Measurements from ENCODE around the gene WHRN. TPM values are rescaled to one million over a fixed set of nuclear protein-coding genes. Genes with fewer than 3 reads are reported as not detected.
A peak's percentile ranks its signal among the peaks of the same experiment; 100 is the strongest.

Gene WHRN
- polyA plus RNA-seq (2013, experiment 1 of 2; ENCODE audit: insufficient read length), result 2.5 TPM
- polyA plus RNA-seq (2013, experiment 2 of 2; ENCODE audit: insufficient read length), result 2.3 TPM

- DNase-seq, result peak; percentile 82
Observed at GRCh38 chr9:114505187-114506081, at the start of gene WHRN. TSS of gene WHRN (minus strand) at chr9:114505473. CDS start at chr9:114504801, 672 bp downstream.

DNA sequence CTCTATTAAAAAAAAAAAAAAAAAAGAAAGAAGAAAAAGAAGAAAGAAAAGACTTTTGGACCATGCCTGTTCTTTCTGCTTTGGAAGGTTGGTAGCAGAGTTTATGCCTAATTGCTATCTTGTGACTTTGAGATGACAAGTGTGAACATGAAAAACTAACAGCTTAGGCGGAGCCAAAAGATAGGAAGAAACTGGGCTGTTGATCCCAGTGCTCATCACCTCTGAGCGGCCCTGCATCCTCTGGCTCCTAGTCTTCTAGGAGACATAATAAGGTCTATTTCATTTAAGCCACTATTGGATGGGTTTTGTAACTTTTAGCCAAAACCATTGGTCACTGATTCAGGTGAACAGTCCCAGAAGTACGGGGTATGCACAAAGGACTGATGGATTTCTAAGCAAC is 47.9 kb upstream of the WHRN start:
- no peak for DNase-seq

- DNase-seq, result no peak
Observed at GRCh38 chr9:114552706-114553105, 47.4 kb upstream of the WHRN start.

DNA sequence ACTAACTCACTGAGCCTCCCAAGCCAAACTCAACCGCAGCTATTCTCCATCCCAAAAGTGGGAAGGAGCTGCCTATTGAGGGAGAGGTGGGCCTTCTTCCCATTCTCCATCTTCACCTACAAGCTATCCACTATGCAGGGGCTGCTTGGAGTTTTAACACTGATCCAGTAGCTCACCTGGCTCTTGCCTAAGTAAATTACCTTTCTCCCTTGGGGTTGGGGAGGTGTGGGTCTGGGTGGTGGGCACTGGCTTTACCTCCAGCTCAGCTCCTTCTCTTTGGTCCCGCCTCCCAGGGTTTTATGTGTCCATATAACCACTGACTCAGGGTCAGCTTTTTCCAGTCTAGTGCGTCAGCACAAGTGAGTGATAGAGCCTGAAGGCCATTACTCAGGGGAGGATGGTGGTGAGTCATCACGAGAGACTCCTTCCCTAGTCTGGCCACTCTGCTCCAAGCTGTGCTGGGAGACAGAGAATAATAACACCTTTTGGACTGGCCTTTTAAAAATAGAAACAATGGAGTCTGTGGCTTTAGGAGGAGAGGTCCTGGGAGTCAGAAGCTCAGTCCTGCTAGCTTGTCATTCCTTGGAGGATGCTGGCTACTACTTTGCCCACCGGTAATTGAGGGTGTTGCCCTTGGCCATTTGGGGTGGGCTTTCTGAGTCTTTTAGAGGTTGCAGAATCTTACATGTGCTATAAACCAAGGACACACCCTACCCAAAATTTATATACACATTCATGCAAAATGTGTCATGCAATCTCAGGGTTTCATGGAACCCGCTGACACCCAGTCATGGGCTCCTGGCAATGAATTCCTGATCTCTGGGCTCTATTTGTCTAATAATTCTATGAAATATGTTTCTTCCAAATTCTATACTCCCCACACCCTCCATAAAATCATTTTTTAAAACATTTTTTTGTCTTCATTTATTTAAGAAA is 46.7 kb upstream of the WHRN start:
- peak; percentile 93 for DNase-seq

DNA sequence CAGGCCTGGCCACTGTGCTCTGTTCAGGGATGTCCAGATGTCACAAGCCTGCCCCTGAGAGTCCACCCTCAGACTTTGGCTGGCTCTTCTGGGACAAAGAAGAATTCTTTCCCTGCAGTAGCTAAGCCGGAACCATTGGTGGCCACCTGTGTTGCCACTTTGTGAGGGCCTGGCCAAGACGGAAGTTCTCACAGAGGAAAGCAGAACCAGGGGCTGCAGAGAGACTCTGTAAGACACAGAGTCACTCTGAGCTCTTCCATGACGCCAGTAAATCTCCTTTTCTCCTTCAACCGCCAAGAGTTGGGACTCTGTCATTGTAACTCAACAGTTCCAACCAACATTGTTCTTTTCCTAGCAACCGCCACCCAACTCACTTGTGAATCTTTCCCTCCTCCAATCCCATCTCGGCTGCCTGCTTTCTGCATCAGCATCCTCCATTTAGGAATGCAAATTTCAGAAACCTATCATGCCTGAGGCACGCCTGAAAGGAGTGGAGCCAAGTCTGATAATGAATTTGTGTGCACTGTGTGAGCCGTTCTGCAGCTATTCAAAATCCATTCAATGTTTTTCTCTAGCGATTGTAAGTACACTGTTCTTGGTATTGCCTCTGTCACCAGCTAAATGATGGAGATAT is 44.5 kb upstream of the WHRN start:
- peak; percentile 29 for DNase-seq

GRCh38 chr9:114546851-114547250 is 41.6 kb upstream of the WHRN start:
- DNase-seq, result no peak

DNA sequence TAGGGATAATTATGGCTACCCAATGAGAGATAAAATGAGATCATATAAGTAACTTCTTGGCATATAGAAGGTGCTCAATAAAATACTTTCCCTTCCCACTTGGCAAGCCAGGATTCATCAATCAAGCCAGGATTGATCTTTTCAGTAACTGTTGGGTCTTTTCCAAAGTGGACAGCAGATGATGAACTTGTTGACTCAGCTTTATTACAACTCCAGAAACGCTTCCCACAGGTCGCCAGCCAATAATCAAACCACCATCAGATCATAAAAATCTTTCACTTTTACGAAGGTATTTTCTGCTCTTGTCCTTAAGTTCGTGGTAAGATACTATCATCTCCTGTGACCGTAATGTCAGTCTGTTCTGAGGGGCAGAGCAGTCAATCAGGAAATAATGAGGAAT is 39.8 kb upstream of the WHRN start:
- no peak for DNase-seq

- DNase-seq, result no peak
Observed at GRCh38 chr9:114539701-114540380, 34.6 kb upstream of the WHRN start.

GRCh38 chr9:114538241-114538640 is 33.0 kb upstream of the WHRN start:
- no peak for DNase-seq

- DNase-seq, result no peak
Observed at GRCh38 chr9:114532561-114533237, 27.4 kb upstream of the WHRN start.

DNA sequence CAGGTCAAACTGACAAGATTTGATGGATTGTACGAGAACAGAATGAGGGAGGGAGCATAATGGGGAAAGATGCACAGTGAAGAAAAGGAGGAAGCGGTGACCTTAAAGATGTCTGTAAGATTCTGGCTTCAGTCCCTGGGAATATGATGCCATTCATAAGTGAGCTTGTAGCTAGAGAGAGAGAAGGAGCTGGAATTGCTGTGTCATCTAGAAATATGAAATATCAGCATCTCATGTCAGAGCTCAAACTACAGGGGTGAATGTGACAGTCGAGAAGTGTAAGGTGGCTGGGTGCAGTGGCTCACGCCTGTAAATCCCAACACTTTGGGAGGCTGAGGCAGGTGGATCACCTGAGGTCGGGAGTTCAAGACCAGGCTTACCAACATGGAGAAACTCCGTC is 24.0 kb upstream of the WHRN start:
- DNase-seq, result no peak

DNA sequence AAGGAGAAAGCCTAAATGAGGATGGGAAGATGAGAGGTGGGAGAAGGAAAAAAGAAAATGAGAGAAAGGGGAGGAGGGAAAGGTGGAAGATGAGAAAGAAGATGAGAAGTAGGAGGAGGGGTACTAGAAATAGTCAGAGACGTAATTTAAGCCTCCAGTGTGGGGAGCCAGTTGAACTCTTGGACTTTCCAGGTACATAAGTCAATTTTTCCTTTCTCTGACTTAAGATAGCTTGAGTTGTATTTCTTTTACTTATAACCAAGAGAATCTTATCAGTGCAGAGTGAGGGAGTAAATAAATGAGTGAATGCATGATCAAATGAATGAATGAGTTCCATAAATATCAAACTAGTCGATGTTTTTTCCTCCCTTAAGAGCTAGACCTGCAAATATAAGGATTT is 21.5 kb upstream of the WHRN start:
- DNase-seq, result no peak

DNA sequence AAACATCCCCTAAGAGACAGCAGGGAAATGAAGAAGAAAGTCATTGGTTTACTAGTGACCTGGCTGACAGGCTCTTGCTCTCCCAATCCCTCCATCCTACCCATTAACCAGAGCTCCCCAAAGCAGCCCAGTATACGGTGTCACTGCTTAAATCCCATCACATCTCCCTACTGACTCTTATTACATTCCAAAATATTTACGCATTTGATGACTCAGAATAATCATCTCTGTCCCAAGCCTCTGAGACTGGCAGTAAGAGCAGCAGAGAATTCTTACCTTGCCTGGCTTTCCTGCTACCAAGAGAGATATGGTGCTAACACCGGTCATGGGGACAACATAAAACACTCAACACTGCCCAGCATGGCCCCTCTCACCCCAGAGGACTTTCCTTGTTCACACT is 20.2 kb upstream of the WHRN start:
- peak; percentile 56 for DNase-seq

GRCh38 chr9:114524247-114524681 is 19.0 kb upstream of the WHRN start:
- DNase-seq, result no peak

GRCh38 chr9:114522847-114523246 is 17.6 kb upstream of the WHRN start:
- no peak for DNase-seq

DNA sequence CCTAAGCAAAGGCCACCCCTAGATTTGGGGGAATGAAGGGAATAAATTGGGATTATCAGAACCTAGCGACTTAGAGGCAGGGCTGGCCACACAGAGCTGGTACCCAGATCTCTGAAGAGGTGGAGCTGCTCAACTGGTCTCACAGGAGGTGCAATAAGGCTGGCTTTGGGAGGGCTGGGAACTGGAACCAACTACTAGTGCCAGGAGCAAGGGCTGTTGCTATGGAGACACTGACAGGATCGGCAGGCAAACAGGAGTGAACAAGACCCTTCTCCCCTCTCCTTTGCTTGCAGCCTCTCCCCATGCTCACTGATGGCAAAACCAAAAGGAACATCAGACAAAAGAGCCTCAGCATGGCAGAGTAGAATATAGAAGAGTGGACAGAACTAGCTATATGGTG is 17.0 kb upstream of the WHRN start:
- DNase-seq, result no peak

DNA sequence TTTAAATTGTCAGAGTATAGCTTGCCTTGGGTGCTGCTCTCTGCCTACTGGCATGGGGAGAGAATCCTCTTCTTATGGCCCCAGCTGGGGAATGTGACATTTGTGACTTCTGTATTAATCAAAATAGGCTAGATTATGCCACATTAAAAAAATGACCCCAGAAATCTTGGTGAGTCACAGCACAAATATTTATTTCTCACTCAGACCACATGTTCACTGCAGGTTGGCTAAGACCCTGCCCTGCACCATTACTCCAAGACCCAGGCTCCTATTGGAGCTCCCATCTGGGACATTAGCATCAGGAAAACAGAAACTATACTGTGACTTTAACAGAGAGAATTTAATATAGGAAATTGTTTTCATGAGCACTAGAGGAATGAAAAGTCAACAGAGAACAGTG is 16.6 kb upstream of the WHRN start:
- peak; percentile 15 for DNase-seq

- no peak for DNase-seq
Observed at GRCh38 chr9:114518599-114519022, 13.3 kb upstream of the WHRN start.

GRCh38 chr9:114518120-114518519 is 12.8 kb upstream of the WHRN start:
- no peak for DNase-seq

GRCh38 chr9:114516913-114517312 is 11.6 kb upstream of the WHRN start:
- peak; percentile 24 for DNase-seq

GRCh38 chr9:114515528-114515927 is 10.3 kb upstream of the WHRN start:
- DNase-seq, result no peak

GRCh38 chr9:114513959-114514267 is 8.6 kb upstream of the WHRN start:
- no peak for DNase-seq

Measured in fibroblast of skin of scalp (primary cell).